ENCODE results near the gene DCAF8. TPM values are rescaled to one million over a fixed set of nuclear protein-coding genes. Genes with fewer than 3 reads are reported as not detected.

DCAF8 gene
- 152 TPM for polyA plus RNA-seq
- long read RNA-seq, donor 1, full-length matches to known transcripts = 12 of 12 reads
- long read RNA-seq, donor 1, partial matches to known transcripts = 0 of 12 reads
- long read RNA-seq, donor 1, other reads (novel, unspliced or antisense) = 0 of 12 reads
- long read RNA-seq, donor 2, transcript DCAF8-212 (3 exons, 945 nt) = major isoform, 7 of 10 reads
- long read RNA-seq, donor 2, partial matches to known transcripts = 0 of 10 reads
- long read RNA-seq, donor 2, other reads (novel, unspliced or antisense) = 0 of 10 reads
- long read RNA-seq, donor 3 = 0 reads
- long read RNA-seq, donor 4, partial matches to known transcripts = 0 of 2 reads
- long read RNA-seq, donor 4, other reads (novel, unspliced or antisense) = 0 of 2 reads
- long read RNA-seq, donor 5, partial matches to known transcripts = 0 of 8 reads
- long read RNA-seq, donor 5, other reads (novel, unspliced or antisense) = 0 of 8 reads
- long read RNA-seq, donor 6, full-length matches to known transcripts = 20 of 20 reads
- long read RNA-seq, donor 6, partial matches to known transcripts = 0 of 20 reads
- long read RNA-seq, donor 6, other reads (novel, unspliced or antisense) = 0 of 20 reads
- long read RNA-seq, donor 7, full-length matches to known transcripts = 6 of 17 reads
- long read RNA-seq, donor 7, partial matches to known transcripts = 11 of 17 reads
- long read RNA-seq, donor 7, other reads (novel, unspliced or antisense) = 0 of 17 reads
- long read RNA-seq, donor 8, transcript DCAF8-218 (4 exons, 1,607 nt) = minor isoform, 5 of 18 reads
- long read RNA-seq, donor 8, transcript DCAF8-212 (3 exons, 945 nt) = major isoform, 7 of 18 reads
- long read RNA-seq, donor 8, partial matches to known transcripts = 0 of 18 reads
- long read RNA-seq, donor 8, other reads (novel, unspliced or antisense) = 0 of 18 reads
- long read RNA-seq, donor 9, full-length matches to known transcripts = 15 of 15 reads
- long read RNA-seq, donor 9, partial matches to known transcripts = 0 of 15 reads
- long read RNA-seq, donor 9, other reads (novel, unspliced or antisense) = 0 of 15 reads
- long read RNA-seq, donor 10, transcript DCAF8-212 (3 exons, 945 nt) = major isoform, 7 of 13 reads
- long read RNA-seq, donor 10, partial matches to known transcripts = 0 of 13 reads
- long read RNA-seq, donor 10, other reads (novel, unspliced or antisense) = 0 of 13 reads
- long read RNA-seq, donor 11, full-length matches to known transcripts = 16 of 16 reads
- long read RNA-seq, donor 11, partial matches to known transcripts = 0 of 16 reads
- long read RNA-seq, donor 11, other reads (novel, unspliced or antisense) = 0 of 16 reads

- Histone ChIP-seq H3K9me3 (ENCODE audit: control insufficient read depth, low read depth, low read length) (no peaks in the 10 kb centered on the region), H3K36me3 (ENCODE audit: control insufficient read depth, insufficient read depth, low read length) (peaks cover 3% of the 10 kb centered on the region), H3K27ac (ENCODE audit: low read length) (peak within 1 kb of the TSS; percentile 97), H3K27me3 (ENCODE audit: control insufficient read depth, insufficient read depth, low read length) (no peaks in the 10 kb centered on the region), H3K4me1 (ENCODE audit: control insufficient read depth, insufficient read depth, low read length) (peaks cover 21% of the 10 kb centered on the region), H3K4me3 (ENCODE audit: low read length) (peak within 1 kb of the TSS; percentile 88)
- DNase-seq = peak; percentile 99
- 0% methylated on average over 1 of the region's 67 CpGs for WGBS (ENCODE audit: insufficient coverage, low lambda C conversion rate)
Observed at GRCh38 chr1:160261893-160262794, at the start of gene DCAF8. Gene DCAF8, minus strand, starts transcription at chr1:160262549. Its CDS starts 18,541 bp downstream, at chr1:160244008.

GRCh38 chr1:160309571-160309970 is 47.2 kb upstream of the DCAF8 start:
- no CpG with 5 or more reads among the region's 1 CpG for WGBS (ENCODE audit: insufficient coverage, low lambda C conversion rate)
- no peaks in the 10 kb centered on the region for H3K9me3 ChIP-seq (ENCODE audit: control insufficient read depth, low read depth, low read length)
- no peak overlapping the region for H3K4me3 ChIP-seq (ENCODE audit: low read length)
- no peaks in the 10 kb centered on the region for H3K27me3 ChIP-seq (ENCODE audit: control insufficient read depth, insufficient read depth, low read length)
- peaks cover 89% of the 10 kb centered on the region for H3K36me3 ChIP-seq (ENCODE audit: control insufficient read depth, insufficient read depth, low read length)
- no peak overlapping the region for H3K27ac ChIP-seq (ENCODE audit: low read length)
- DNase-seq = no peak
- no peaks in the 10 kb centered on the region for H3K4me1 ChIP-seq (ENCODE audit: control insufficient read depth, insufficient read depth, low read length)

GRCh38 chr1:160309185-160309557 is 46.8 kb upstream of the DCAF8 start:
- DNase-seq = no peak
- Histone ChIP-seq H3K4me1 (ENCODE audit: control insufficient read depth, insufficient read depth, low read length) (no peaks in the 10 kb centered on the region), H3K9me3 (ENCODE audit: control insufficient read depth, low read depth, low read length) (no peaks in the 10 kb centered on the region), H3K27me3 (ENCODE audit: control insufficient read depth, insufficient read depth, low read length) (no peaks in the 10 kb centered on the region), H3K27ac (ENCODE audit: low read length) (no peak overlapping the region), H3K36me3 (ENCODE audit: control insufficient read depth, insufficient read depth, low read length) (peaks cover 85% of the 10 kb centered on the region), H3K4me3 (ENCODE audit: low read length) (no peak overlapping the region)

- DNase-seq = no peak
- Histone ChIP-seq H3K27ac (ENCODE audit: low read length) (no peak overlapping the region), H3K9me3 (ENCODE audit: control insufficient read depth, low read depth, low read length) (no peaks in the 10 kb centered on the region), H3K4me1 (ENCODE audit: control insufficient read depth, insufficient read depth, low read length) (no peaks in the 10 kb centered on the region), H3K36me3 (ENCODE audit: control insufficient read depth, insufficient read depth, low read length) (peaks cover 83% of the 10 kb centered on the region), H3K4me3 (ENCODE audit: low read length) (no peak overlapping the region), H3K27me3 (ENCODE audit: control insufficient read depth, insufficient read depth, low read length) (no peaks in the 10 kb centered on the region)
- WGBS (ENCODE audit: insufficient coverage, low lambda C conversion rate) = 100% methylated on average over 1 of the region's 4 CpGs
Observed at GRCh38 chr1:160308451-160309184, 46.3 kb upstream of the DCAF8 start.

GRCh38 chr1:160307118-160307791 is 44.9 kb upstream of the DCAF8 start:
- DNase-seq = no peak
- Histone ChIP-seq H3K27me3 (ENCODE audit: control insufficient read depth, insufficient read depth, low read length) (no peaks in the 10 kb centered on the region), H3K36me3 (ENCODE audit: control insufficient read depth, insufficient read depth, low read length) (peaks cover 74% of the 10 kb centered on the region), H3K4me3 (ENCODE audit: low read length) (no peak overlapping the region), H3K27ac (ENCODE audit: low read length) (no peak overlapping the region), H3K4me1 (ENCODE audit: control insufficient read depth, insufficient read depth, low read length) (no peaks in the 10 kb centered on the region), H3K9me3 (ENCODE audit: control insufficient read depth, low read depth, low read length) (no peaks in the 10 kb centered on the region)
- WGBS (ENCODE audit: insufficient coverage, low lambda C conversion rate) = 100% methylated on average over 1 of the region's 13 CpGs

GRCh38 chr1:160300173-160300572 is 37.8 kb upstream of the DCAF8 start:
- H3K4me1 ChIP-seq (ENCODE audit: control insufficient read depth, insufficient read depth, low read length) = no peaks in the 10 kb centered on the region
- no peaks in the 10 kb centered on the region for H3K27me3 ChIP-seq (ENCODE audit: control insufficient read depth, insufficient read depth, low read length)
- H3K9me3 ChIP-seq (ENCODE audit: control insufficient read depth, low read depth, low read length) = no peaks in the 10 kb centered on the region
- no peak overlapping the region for H3K27ac ChIP-seq (ENCODE audit: low read length)
- no peak overlapping the region for H3K4me3 ChIP-seq (ENCODE audit: low read length)
- no peak for DNase-seq
- WGBS (ENCODE audit: insufficient coverage, low lambda C conversion rate) = 80% methylated on average over 1 of the region's 7 CpGs
- H3K36me3 ChIP-seq (ENCODE audit: control insufficient read depth, insufficient read depth, low read length) = peaks cover 61% of the 10 kb centered on the region

GRCh38 chr1:160296036-160296435 is 33.7 kb upstream of the DCAF8 start:
- no peaks in the 10 kb centered on the region for H3K27me3 ChIP-seq (ENCODE audit: control insufficient read depth, insufficient read depth, low read length)
- DNase-seq = no peak

GRCh38 chr1:160293020-160293968 is 30.9 kb upstream of the DCAF8 start:
- Histone ChIP-seq H3K27ac (ENCODE audit: low read length) (no peak overlapping the region), H3K4me3 (ENCODE audit: low read length) (no peak overlapping the region), H3K9me3 (ENCODE audit: control insufficient read depth, low read depth, low read length) (no peaks in the 10 kb centered on the region), H3K36me3 (ENCODE audit: control insufficient read depth, insufficient read depth, low read length) (peaks cover 93% of the 10 kb centered on the region), H3K27me3 (ENCODE audit: control insufficient read depth, insufficient read depth, low read length) (no peaks in the 10 kb centered on the region), H3K4me1 (ENCODE audit: control insufficient read depth, insufficient read depth, low read length) (no peaks in the 10 kb centered on the region)
- WGBS (ENCODE audit: insufficient coverage, low lambda C conversion rate) = 33% methylated on average over 2 of the region's 8 CpGs
- DNase-seq = no peak

More at GRCh38 chr1:160296036-160296435, 33.7 kb upstream of the DCAF8 start:
- 100% methylated on average over 1 of the region's 1 CpG for WGBS (ENCODE audit: insufficient coverage, low lambda C conversion rate)
- no peak overlapping the region for H3K4me3 ChIP-seq (ENCODE audit: low read length)
- H3K27ac ChIP-seq (ENCODE audit: low read length) = no peak overlapping the region
- H3K4me1 ChIP-seq (ENCODE audit: control insufficient read depth, insufficient read depth, low read length) = no peaks in the 10 kb centered on the region
- no peaks in the 10 kb centered on the region for H3K9me3 ChIP-seq (ENCODE audit: control insufficient read depth, low read depth, low read length)
- H3K36me3 ChIP-seq (ENCODE audit: control insufficient read depth, insufficient read depth, low read length) = peaks cover 89% of the 10 kb centered on the region

All from large intestine (tissue), 12 donors.